Osteoblast (primary cell): ENCODE data around the gene EHBP1. TPM values are rescaled to one million over a fixed set of nuclear protein-coding genes. Genes with fewer than 3 reads are reported as not detected.

Experiments
- DNase-seq: peaks from one replicate; pipeline ENCODE4 v3.0.0; 2011; ENCODE audit warnings: low spot score, mixed read lengths; ENCODE audit not compliant: insufficient read length; ENCODE audit errors: missing footprints
- H2AFZ ChIP-seq: 2 replicates; pipeline ENCODE4 v1.6.0; 2011; ENCODE audit warnings: mild to moderate bottlenecking, low read length
- H3K27ac ChIP-seq: 2 replicates; pipeline ENCODE4 v1.5.1; 2011; ENCODE audit warnings: mild to moderate bottlenecking, low read depth, low read length, moderate library complexity
- H3K27me3 ChIP-seq: 2 replicates; pipeline ENCODE4 v1.6.0; 2012; ENCODE audit warnings: mild to moderate bottlenecking, control low read depth, inconsistent platforms, low read length, moderate library complexity; ENCODE audit not compliant: insufficient read depth
- H3K36me3 ChIP-seq: 2 replicates; pipeline ENCODE4 v1.5.1; 2011; ENCODE audit warnings: mild to moderate bottlenecking, low read length, control low read depth, moderate library complexity; ENCODE audit not compliant: insufficient read depth
- H3K4me1 ChIP-seq: 2 replicates; pipeline ENCODE4 v1.5.1; 2011; ENCODE audit warnings: mild to moderate bottlenecking, low read length, control low read depth, moderate library complexity; ENCODE audit not compliant: insufficient read depth
- H3K4me2 ChIP-seq: 2 replicates; pipeline ENCODE4 v1.6.0; 2011; ENCODE audit warnings: mild to moderate bottlenecking, low read length; ENCODE audit not compliant: insufficient read depth
- H3K4me3 ChIP-seq: fragments of 200-600 bp; sonication (generic); 3 replicates; pipeline ENCODE4 v1.5.1; 2012; ENCODE audit warnings: mild to moderate bottlenecking, low read length, inconsistent platforms; ENCODE audit not compliant: insufficient read depth
- H3K79me2 ChIP-seq: 2 replicates; pipeline ENCODE4 v1.6.0; 2012; ENCODE audit warnings: mild to moderate bottlenecking, low read length, control low read depth, inconsistent platforms; ENCODE audit not compliant: insufficient read depth
- H3K9me3 ChIP-seq: 2 replicates; pipeline ENCODE4 v1.5.1; 2011; ENCODE audit warnings: low read depth, low read length, control low read depth
- H4K20me1 ChIP-seq: 2 replicates; pipeline ENCODE4 v1.6.0; 2012; ENCODE audit warnings: mild to moderate bottlenecking, low read length, control low read depth; ENCODE audit not compliant: insufficient read depth
- CTCF ChIP-seq: IDR thresholded peaks from 2 replicates; pipeline ENCODE4 v1.5.1; 2011; ENCODE audit warnings: mild to moderate bottlenecking, low read depth, low read length, moderate library complexity; ENCODE audit errors: extremely low read depth
- total RNA-seq: library from RNA; depleted of rRNA; stranded (reverse); fragments of >200 nt; gene quantifications from 2 replicates; pipeline ENCODE4 v1.2.3, GENCODE V29; 2012

The EHBP1 gene
- total RNA-seq, 1 donor = 96.3 TPM

- Histone ChIP-seq H3K4me1 (peaks cover 9% of the 10 kb centered on the region), H2AFZ (no peak overlapping the region), H3K4me3 (no peak overlapping the region), H4K20me1 (peaks cover 20% of the 10 kb centered on the region), H3K27me3 (peaks cover 42% of the 10 kb centered on the region), H3K4me2 (no peak overlapping the region), H3K79me2 (no peaks in the 10 kb centered on the region), H3K36me3 (peaks cover 6% of the 10 kb centered on the region), H3K27ac (no peak overlapping the region), H3K9me3 (no peaks in the 10 kb centered on the region)
- TF ChIP-seq CTCF = no peak
- DNase-seq = peak; percentile 54
These were observed 342.1 kb downstream of the EHBP1 start for GRCh38 chr2:63047321-63048279.

GRCh38 chr2:63048367-63049171, 343.1 kb downstream of the EHBP1 start:
- H4K20me1 ChIP-seq = peaks cover 18% of the 10 kb centered on the region
- H3K27ac ChIP-seq = no peak overlapping the region
- DNase-seq = peak; percentile 86
- peaks cover 9% of the 10 kb centered on the region for H3K4me1 ChIP-seq
- H3K4me2 ChIP-seq = no peak overlapping the region
- no peaks in the 10 kb centered on the region for H3K79me2 ChIP-seq
- H3K27me3 ChIP-seq = peaks cover 50% of the 10 kb centered on the region
- H3K4me3 ChIP-seq = no peak overlapping the region
- peaks cover 6% of the 10 kb centered on the region for H3K36me3 ChIP-seq
- H2AFZ ChIP-seq = no peak overlapping the region
- TF ChIP-seq CTCF = no peak
- H3K9me3 ChIP-seq = no peaks in the 10 kb centered on the region

GRCh38 chr2:63049211-63049969, 343.9 kb downstream of the EHBP1 start:
- Histone ChIP-seq H3K4me2 (peak overlapping the region; percentile 86), H2AFZ (no peak overlapping the region), H3K27ac (no peak overlapping the region), H3K79me2 (no peaks in the 10 kb centered on the region), H3K9me3 (no peaks in the 10 kb centered on the region), H3K4me3 (peak overlapping the region; percentile 57), H3K4me1 (peaks cover 9% of the 10 kb centered on the region), H3K36me3 (peaks cover 6% of the 10 kb centered on the region), H4K20me1 (peaks cover 17% of the 10 kb centered on the region), H3K27me3 (peaks cover 58% of the 10 kb centered on the region)
- TF ChIP-seq CTCF = no peak
- DNase-seq = peak; percentile 91
